ENCODE data around the gene PITX2.

Gene PITX2

DNA sequence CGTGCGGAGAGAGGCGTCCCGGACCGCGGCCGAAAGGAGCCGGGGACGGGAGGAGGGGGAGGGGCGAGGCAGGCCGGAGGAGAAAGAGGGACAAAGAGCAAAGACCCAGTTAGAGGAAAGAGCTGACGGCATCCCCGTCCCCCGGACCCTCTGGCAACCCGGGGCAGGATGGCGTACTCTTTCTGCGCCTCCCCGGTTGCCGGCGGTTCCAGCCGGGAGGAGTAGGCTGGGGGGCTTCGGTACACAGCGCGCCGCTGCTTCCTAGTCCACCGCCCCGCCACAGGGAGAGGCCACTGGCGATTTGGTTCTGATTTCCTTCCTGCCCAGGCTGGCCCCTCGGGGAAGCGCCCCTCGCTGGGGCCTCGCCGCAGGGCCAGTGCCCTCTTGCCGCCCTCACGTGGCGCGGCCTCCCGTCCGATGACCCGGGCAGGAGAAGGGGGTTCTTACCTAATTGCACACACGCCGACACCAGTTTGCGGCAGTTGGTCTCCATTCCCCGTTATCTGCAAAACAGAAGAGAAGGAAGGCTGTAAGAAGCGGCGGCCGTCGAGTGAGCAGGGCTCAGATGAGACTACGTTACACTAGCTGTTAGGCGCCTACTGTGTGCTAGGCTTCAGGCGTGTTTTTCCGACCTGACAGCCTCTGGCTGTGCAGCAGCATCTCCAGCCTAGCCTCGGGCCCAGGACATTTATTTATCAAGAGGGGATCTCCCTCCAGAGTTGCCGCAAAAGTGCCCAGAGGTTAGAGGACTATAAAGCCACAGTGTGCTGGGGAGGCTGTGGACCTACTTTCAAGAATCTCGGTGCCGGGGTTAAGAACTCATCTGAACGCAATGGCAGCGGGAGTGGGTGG is 9.9 kb upstream of the PITX2 start:
- in situ Hi-C loops (cut with HindIII; ENCODE audit: low sequenced_read_pairs): no loop called here
- TF ChIP-seq, protein P1, sequence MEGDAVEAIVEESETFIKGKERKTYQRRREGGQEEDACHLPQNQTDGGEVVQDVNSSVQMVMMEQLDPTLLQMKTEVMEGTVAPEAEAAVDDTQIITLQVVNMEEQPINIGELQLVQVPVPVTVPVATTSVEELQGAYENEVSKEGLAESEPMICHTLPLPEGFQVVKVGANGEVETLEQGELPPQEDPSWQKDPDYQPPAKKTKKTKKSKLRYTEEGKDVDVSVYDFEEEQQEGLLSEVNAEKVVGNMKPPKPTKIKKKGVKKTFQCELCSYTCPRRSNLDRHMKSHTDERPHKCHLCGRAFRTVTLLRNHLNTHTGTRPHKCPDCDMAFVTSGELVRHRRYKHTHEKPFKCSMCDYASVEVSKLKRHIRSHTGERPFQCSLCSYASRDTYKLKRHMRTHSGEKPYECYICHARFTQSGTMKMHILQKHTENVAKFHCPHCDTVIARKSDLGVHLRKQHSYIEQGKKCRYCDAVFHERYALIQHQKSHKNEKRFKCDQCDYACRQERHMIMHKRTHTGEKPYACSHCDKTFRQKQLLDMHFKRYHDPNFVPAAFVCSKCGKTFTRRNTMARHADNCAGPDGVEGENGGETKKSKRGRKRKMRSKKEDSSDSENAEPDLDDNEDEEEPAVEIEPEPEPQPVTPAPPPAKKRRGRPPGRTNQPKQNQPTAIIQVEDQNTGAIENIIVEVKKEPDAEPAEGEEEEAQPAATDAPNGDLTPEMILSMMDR (IDR thresholded peaks at IDR 0.05; ENCODE audit: low read depth, low read length): no peak
- H3K4me3 ChIP-seq (ENCODE audit: low read depth, low read length): no peak overlapping the region
- DNase-seq (ENCODE audit: low read depth, low spot score): no peak

DNA sequence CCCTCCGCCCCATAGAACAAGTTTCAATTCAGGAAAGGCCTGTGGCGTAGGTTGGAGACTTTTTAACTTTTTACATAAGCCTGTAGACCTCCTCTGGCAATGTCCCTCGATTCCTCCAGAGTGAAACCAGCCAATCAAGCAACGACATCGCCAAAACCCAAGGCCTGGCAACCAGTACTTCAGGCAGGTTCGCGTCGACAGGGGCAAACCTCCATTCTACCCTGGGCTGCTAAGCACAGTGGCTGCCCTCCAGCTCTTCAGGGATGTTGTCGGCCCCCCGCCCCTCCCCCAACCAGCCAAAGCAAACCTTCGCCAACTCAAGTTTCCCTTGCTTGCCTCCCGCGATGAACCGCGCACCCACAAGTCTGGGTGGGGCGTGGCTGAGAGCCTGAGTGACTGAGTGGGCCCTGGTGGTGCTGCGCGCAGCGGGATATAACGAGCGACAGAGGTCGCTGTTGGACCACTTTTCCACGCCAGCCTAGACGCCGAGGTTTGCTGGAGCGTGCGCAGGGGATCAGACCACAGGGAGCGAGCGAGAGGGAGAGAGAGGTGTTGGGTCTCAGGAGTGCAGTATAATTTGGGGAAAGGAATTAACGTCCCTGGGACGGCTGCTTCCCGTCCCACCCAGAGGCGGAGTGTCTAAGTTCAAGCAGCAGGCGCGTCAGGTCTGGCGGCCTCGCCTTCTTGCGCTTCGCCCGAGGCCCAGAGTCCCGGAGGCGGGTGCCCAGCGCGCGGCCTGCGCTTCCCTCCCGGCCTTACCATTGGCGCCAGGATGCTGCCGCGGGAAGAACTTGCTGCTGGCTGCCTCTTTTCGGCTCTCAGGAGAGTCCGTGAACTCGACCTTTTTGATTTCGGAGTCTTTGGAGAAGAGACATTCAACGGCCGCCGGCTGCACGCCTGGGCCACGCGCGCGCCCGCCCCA is 9.0 kb upstream of the PITX2 start:
- TF ChIP-seq, protein P1 (IDR thresholded peaks at IDR 0.05; ENCODE audit: low read depth, low read length): peak; percentile 81
- peak; percentile 85 for DNase-seq (ENCODE audit: low read depth, low spot score)
- H3K4me3 ChIP-seq (ENCODE audit: low read depth, low read length): peak overlapping the region; percentile 32
- in situ Hi-C loops (cut with HindIII; ENCODE audit: low sequenced_read_pairs): no loop called here

DNA sequence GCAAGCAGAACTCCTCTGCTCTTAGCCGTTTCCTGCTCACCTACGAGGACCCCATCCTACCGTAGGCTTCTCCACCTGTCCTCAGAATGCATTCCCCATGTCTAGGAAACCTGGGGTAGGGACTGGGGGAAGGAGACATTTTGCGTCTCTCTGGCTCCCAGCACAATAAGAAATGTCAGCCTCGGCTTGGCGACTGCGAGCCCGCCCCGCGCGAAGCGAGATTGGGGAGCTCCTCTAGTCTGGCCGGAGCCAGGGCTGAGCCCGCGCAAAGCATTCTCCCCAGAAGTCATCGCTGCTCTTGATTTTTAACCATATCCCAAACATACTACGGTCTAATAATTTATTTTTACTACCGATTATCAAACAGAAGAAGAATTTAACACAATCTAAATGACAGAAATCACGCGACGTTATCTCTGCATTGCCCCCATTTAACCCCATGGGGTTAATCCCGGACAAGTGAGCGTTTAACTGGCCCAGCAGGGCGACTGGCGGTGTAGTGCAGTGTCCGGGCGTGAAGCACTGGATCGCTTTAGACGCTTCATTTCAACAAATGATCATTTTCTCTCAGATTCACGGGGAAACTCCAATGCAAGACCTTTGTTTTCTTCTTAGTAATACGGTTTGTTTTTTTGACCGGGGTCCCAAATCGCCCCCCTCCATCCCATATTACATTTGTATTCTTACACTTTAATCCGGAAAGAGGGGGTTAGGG is 8.0 kb upstream of the PITX2 start:
- TF ChIP-seq, protein P1 (IDR thresholded peaks at IDR 0.05; ENCODE audit: low read depth, low read length): no peak
- no peak overlapping the region for H3K4me3 ChIP-seq (ENCODE audit: low read depth, low read length)
- DNase-seq (ENCODE audit: low read depth, low spot score): no peak
- in situ Hi-C loops (cut with HindIII; ENCODE audit: low sequenced_read_pairs): no loop called here

DNA sequence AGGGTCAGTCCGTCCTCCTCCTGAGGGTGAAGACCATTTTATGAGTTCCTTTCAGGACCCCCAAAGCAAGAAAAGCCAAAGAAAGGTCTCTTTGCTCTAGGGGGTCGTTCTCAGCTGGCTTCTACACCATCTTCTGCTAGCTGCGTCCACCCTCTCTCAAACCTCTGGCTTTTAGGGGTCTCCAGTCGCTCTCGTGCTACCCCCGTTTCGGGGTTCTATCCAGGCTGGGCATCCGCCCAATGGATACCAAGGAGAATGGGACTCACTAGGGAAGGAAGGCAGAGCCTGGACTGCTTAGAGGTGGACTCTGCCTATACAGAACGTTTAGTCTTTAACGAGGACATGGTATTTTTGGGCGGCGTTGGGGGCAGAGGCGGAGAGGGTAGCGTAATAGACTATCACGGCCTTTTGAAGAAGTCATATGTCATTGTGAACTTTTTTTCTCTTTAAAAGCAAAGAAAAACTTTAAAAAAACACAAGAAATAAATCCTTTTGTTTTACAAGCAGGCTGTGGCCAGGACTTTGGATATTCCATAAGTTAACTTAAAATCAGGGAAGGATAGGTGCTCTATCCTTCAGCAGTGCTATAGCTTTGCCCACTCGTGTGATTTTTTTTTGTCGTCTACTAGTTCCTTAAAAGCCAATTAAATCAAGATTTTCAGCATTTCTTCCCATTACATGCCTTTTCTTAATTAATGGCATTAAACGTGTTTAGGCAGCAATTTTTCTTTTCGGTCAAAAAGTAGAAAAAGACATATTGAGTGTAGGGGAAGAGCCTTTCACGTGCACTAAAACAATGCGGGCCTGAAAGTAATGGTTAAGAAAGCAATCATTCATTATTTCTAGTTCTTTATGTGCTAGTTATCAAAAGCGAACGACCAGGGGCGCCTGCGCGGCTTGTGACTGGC is 7.2 kb upstream of the PITX2 start:
- in situ Hi-C loops (cut with HindIII; ENCODE audit: low sequenced_read_pairs): no loop called here
- DNase-seq (ENCODE audit: low read depth, low spot score): no peak
- TF ChIP-seq, protein P1 (IDR thresholded peaks at IDR 0.05; ENCODE audit: low read depth, low read length): no peak
- no peak overlapping the region for H3K4me3 ChIP-seq (ENCODE audit: low read depth, low read length)

DNA sequence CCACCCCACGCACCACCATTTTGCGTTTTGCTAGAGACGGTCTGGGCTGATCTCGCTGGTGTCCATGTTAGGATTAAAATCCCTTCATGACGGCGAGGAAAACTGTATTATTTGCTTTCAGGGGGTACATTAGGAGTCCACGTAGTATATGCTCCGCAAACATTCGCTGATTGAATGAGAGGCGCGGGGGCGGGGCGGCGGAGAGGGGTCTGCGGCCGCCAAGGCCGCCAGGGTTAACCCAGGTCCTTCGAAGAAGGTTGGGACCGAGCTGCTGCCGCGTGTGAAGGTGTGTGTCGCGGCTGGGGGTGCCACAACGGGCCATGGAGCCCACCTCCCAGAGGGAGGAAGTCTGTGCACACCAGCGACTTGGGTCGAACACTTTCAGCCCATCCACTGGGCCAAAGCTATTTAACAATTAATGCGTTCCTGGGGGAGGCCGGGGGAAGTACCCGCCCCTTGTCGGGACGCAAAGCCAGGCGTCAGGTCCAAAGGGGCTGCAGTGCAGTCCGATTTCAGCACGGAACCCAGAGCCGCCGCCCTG is 6.4 kb upstream of the PITX2 start:
- no peak overlapping the region for H3K4me3 ChIP-seq (ENCODE audit: low read depth, low read length)
- TF ChIP-seq, protein P1 (IDR thresholded peaks at IDR 0.05; ENCODE audit: low read depth, low read length): no peak
- in situ Hi-C loops (cut with HindIII; ENCODE audit: low sequenced_read_pairs): no loop called here
- DNase-seq (ENCODE audit: low read depth, low spot score): no peak

All from astrocyte of the spinal cord (primary cell).